Activated CD8-positive, alpha-beta memory T cell treated with anti-CD3 and anti-CD28 coated beads for 48 hours (primary cell): Measurements from ENCODE around the gene MUL1.
"Not testable (repeated sequence)": the region's sequence is repeated elsewhere in the genome, so short reads cannot be mapped to it uniquely, and the experiment has no call there.

Experiments
- DNase-seq, 3 experiments: peaks; one replicate each; pipeline ENCODE4 v3.0.0-alpha.2; 2020; ENCODE audit warnings: low read depth in 2 of 3, low spot score in 2 of 3

Gene MUL1

DNA sequence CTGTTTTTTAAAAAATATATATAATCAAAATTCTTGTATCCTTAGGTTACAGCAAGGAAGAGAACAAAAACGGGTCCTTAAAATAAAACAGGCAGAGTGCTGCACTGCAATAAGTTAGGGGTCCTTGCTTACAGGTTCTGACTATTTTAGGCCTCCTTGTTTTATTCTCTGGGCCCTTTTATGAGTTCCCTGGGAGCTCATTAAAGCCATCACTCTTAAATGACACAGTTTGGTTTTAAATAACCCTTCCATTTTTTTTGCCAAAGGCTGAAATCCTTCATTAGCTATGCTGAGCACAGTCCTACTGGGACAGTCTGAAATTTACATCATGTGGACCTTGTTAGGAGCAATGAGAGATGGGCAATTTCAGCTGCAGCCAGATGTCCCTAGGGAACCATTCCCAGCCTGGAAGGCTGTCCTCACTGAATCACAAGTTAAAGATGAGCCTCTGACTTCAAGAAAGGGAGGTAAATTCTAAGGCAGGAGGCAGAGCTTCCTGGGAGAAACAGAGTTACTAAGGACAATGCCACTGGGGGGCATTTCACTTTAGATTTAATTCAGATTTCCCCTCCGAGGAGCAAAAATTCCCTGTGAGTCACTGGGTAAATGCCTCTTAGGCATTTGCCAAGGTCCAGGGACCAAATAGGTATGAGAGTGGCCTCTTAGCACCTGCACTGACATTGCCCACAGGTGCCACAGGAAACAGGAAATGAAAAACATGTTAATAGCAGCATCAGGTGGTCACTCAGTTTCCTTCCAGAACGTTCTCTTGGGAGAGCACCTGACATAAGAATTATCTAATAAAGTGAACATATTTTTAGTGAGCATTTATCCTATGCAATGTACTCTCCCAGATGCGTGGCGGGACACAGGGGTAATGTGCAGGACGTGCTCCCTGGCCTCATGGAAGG, 3.8 kb upstream of the MUL1 start:
- no peak for DNase-seq

- DNase-seq, result no peak
Measured at GRCh38 chr1:20508411-20508771, 440 bp upstream of the MUL1 start.

DNA sequence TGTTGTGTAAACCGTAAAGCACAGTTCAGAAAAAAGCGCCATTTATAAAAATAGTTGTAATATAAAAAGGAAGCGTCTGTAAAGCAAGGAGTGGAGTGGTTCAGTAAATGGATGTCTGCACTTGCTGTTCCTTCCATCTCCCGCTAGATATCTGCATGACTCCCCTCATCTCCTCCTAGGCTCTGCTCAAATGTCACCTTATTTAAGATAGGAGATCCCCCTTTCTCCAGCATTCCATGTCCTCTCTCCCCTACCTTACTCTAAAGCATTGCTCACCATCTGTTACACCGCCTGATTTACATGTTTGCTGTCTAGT, 745 bp downstream of the MUL1 start:
- no peak for DNase-seq

DNA sequence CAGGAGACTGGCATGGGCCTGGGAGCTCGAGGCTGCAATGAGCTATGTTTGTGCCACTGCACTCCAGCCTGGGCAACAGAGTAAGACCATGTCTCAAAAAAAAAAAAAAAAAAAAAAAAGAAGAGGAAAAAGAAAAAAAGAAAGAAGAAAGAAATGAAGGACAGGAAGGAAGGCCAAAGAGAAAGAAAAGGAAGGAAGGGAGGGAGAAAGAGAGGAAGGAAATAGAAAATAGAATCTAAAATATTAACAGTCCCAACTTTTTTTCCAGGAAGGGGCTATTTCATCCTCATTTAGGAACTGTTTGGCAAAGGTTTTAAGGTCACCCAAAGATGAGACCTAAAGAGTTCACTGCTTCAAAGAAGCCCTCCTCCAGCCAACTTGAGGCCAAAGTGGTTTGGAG, 2.5 kb downstream of the MUL1 start:
- no peak for DNase-seq

- DNase-seq, result no peak
Measured at GRCh38 chr1:20500716-20501115, 7.2 kb downstream of the MUL1 start.

GRCh38 chr1:20499718-20500117, 8.2 kb downstream of the MUL1 start:
- DNase-seq, result no peak

DNA sequence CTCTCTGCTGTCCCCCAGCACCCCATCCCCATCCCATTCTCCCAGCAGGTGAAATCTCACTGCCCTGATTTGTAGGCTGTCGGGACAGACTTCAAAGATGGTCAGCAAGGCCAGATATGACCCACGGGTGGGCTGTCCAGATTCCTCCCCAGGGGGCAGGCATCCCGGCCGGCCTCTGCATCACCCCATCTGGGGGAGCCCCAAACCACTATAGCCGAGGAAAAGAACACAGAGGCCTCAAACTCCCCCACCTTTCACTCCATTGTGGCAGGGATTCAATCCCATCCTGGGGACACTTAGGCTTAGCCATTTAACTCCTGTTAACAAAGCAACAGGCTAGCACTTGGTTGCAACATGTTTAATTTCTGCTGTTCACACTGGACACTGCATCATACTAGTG, 8.8 kb downstream of the MUL1 start:
- DNase-seq, result no peak

- DNase-seq, result no peak
Measured at GRCh38 chr1:20498116-20498515, 9.8 kb downstream of the MUL1 start.

DNA sequence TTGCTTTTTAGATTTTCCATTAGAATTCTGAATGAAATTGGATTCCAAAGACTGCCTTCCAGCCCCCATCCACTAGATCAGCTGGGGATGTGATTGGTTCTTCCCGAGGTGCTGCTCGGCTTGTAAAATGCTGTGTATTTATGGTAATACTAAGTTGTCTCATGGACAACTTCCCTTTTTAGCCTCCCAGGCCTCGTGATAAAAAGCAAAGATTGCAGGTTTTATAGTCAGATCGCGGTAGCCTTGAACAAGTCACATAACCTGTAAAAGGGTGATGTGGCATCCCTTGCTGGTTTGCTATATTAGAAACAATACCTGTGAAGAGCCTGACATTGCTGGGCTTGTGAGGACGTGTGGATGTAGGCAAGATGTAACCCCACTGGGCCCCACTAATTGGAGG, 10.4 kb downstream of the MUL1 start:
- DNase-seq, result no peak

DNA sequence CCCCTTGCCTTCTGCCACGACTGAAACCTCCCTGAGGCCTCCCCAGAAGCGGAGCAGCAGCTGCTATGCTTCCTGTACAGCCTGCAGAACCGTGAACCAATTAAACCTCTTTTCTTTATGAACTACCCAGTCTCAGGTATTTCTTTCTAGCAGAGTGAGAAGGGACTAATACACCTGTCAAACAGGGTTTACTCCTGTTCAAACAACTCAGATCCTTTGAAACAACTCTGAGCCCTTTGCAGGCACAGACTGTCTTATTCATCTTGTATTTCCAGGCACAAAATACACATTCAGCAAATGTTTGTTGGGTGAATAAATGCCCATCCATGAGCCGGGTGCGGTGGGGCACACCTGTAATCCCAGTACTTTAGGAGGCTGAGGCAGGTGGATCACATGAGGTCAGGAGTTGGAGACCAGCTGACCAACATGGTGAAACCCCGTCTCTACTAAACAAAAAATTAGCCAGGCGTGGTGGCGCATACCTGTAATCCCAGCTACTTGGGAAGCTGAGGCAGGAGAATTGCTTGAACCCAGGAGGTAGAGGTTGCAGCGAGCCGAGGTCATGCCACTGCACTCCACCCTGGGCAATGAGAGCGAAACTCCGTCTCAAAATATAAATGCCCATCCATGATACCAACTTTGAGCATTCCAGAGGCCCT, 11.1 kb downstream of the MUL1 start:
- DNase-seq, result not testable (repeated sequence)

DNA sequence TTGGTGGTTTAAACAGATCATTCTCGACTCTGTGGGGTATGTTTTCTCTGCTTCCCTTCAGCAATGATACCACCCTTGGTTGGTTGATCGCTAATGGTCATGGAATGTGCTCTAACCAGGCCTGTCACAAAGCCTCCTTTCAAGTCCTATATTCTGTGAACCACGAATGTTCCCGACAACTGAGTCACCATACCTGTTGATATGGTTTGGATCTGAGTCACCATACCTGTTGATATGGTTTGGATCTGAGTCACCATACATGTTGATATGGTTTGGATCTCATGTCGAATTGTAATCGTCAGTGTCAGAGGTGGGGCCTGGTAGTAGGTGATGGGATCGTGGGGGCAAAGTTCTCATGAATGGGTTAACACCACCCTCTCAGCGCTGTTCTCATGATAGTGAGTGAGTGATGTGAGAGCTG, 11.7 kb downstream of the MUL1 start:
- no peak for DNase-seq

DNA sequence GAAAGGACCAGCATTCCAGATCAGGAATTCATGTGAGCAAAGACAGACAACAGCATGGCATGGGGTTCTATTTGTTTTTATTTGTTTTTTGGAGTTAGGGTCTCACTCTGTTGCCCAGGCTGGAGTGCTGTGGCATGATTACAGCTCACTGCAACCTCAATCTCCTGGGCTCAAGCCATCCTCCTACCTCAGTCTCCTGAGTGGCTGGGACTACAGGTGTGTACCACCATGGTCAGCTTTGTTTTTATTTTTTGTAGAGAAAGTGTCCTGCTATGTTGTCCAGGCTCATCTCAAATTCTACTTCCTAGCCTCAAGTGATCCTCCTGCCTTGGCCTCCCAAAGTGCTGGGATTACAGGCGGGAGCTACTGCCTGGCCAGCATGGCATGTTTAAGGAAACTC, 12.3 kb downstream of the MUL1 start:
- no peak for DNase-seq

DNA sequence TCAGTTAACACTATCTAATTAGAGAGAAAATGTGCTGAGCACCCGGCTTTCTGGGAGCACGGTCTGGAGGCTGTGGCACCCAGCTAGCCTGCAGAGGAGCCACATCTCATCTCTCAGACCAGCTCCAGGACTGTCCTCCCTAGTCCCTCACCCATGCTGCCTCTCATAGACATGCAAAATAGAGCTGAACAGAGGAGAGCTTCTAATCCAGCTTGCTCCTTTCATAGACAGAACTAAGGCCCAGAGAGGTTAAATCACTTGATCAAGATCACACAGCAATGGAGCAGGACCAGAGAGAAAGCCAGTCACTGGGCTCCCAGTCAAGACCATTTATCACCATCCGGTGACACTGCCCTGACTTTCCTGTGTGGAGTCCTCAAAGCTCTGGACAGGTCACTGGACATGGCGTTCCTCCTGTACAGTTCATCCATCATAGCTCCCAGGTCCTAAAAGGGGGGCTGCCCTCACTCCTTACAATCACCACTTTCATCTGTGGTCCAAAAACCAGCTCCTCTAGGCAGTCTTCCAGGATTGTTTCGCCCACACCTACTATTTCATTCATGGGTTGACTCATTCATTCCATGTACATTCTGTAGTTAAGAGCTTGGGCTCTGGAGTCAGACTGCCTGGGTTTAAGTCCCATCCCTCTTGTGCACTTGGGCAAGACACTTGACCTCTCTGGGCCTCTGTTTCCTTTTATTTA, 13.2 kb downstream of the MUL1 start:
- no peak for DNase-seq

GRCh38 chr1:20493839-20494608, 13.9 kb downstream of the MUL1 start:
- peak in 2 of 3 experiments; percentile 76 to 86 for DNase-seq

GRCh38 chr1:20493309-20493708, 14.6 kb downstream of the MUL1 start:
- DNase-seq, result no peak

- no peak for DNase-seq
Measured at GRCh38 chr1:20492751-20493150, 15.2 kb downstream of the MUL1 start.

- DNase-seq, result no peak
Measured at GRCh38 chr1:20491866-20492265, 16.1 kb downstream of the MUL1 start.

DNA sequence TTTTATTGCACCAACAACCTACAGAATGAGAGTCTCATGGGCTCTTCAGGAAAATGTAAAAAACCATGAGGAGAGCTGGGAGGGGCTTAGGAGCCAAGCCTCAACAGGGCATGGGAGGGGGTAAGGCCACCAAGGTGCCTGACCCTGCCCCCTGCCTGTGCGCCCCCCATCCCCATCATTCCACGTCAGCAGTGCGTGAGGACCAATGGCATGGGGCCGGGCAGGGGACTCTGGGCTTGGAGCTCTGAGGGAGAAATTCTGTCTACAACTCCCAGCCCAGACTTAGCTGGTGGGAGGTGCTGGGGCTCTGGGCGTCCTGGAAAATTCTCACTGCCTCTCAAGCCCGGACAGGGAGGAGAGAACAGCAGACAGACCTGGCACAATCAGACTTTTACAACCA, 16.8 kb downstream of the MUL1 start:
- no peak for DNase-seq

DNA sequence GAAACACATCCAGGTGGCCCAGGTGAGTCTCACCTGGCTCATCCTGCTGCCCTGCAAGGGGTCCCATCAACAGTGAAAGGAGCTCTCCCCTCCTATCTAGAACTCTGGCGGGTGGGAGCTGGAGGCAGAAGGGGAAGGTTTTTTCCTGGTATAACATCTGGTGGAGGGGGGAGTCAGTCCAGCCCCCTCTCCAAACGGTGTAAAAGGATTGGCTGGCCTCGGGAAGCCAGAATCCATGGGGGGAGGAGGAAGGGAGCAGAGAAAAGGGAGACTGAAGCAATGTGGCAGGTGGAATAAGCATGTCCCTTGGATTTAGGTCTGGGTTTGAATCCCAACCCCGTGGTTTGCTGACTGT, 20.7 kb downstream of the MUL1 start:
- no peak for DNase-seq

GRCh38 chr1:20486457-20487235, 21.3 kb downstream of the MUL1 start:
- DNase-seq, result no peak
